OCI-LY1 (cell line): ENCODE measurements around the gene SMARCAL1.

Source experiments
- H2AFZ ChIP-seq: fragments of 200-600 bp; sonication (generic), shearing (Covaris generic); 2 replicates; pipeline ENCODE4 v1.6.0; 2014; ENCODE audit warnings: antibody characterized with exemption, mild to moderate bottlenecking, low read length
- H3F3A ChIP-seq: fragments of 200-600 bp; sonication (generic), shearing (Covaris generic); 2 replicates; pipeline ENCODE4 v1.6.0; 2014; ENCODE audit warnings: mild to moderate bottlenecking, antibody characterized with exemption, low read length, moderate library complexity; ENCODE audit not compliant: insufficient read depth
- H3K27ac ChIP-seq: fragments of 200-600 bp; sonication (generic); 2 replicates; pipeline ENCODE4 v1.5.1; 2014; ENCODE audit warnings: low read length, mixed run types, mild to moderate bottlenecking, low read depth; ENCODE audit not compliant: poor library complexity, severe bottlenecking
- H3K27me3 ChIP-seq: fragments of 200-600 bp; sonication (generic); 2 replicates; pipeline ENCODE4 v1.6.0; 2014; ENCODE audit warnings: antibody characterized with exemption, mild to moderate bottlenecking, low read length, moderate library complexity; ENCODE audit not compliant: insufficient read depth
- H3K36me3 ChIP-seq: fragments of 200-600 bp; sonication (generic); 2 replicates; pipeline ENCODE4 v1.6.1; 2014; ENCODE audit warnings: mild to moderate bottlenecking, antibody characterized with exemption, low read length, moderate library complexity, mixed read lengths; ENCODE audit not compliant: insufficient read depth
- H3K4me1 ChIP-seq: fragments of 200-600 bp; sonication (generic); 2 replicates; pipeline ENCODE4 v1.5.1; 2014; ENCODE audit warnings: mild to moderate bottlenecking, low read length, moderate library complexity; ENCODE audit not compliant: insufficient read depth, severe bottlenecking
- H3K4me2 ChIP-seq: fragments of 200-600 bp; sonication (generic), shearing (Covaris generic); 2 replicates; pipeline ENCODE4 v1.6.1; 2014; ENCODE audit warnings: low read length
- H3K4me3 ChIP-seq: fragments of 200-600 bp; sonication (generic); 2 replicates; pipeline ENCODE4 v1.5.1; 2014; ENCODE audit warnings: low read length, low read depth, mild to moderate bottlenecking, mixed read lengths; ENCODE audit not compliant: poor library complexity, severe bottlenecking
- H3K79me2 ChIP-seq: fragments of 200-600 bp; shearing (Covaris generic); 2 replicates; pipeline ENCODE4 v1.6.1; 2016; ENCODE audit warnings: mixed run types, low read length, mixed read lengths; ENCODE audit not compliant: insufficient read depth
- H3K9ac ChIP-seq: fragments of 200-600 bp; sonication (generic), shearing (Covaris generic); 2 replicates; pipeline ENCODE4 v1.6.1; 2014; ENCODE audit warnings: mild to moderate bottlenecking, low read length, mixed read lengths
- H3K9me2 ChIP-seq: fragments of 200-600 bp; sonication (generic), shearing (Covaris generic); 2 replicates; pipeline ENCODE4 v1.6.1; 2014; ENCODE audit warnings: low read depth, mild to moderate bottlenecking, low read length, mixed read lengths
- H3K9me3 ChIP-seq: fragments of 200-600 bp; shearing (Covaris generic); 2 replicates; pipeline ENCODE4 v1.6.1; 2014; ENCODE audit warnings: low read length, mixed read lengths
- H4K20me1 ChIP-seq: fragments of 200-600 bp; sonication (generic), shearing (Covaris generic); 2 replicates; pipeline ENCODE4 v1.6.0; 2016; ENCODE audit warnings: mild to moderate bottlenecking, low read length; ENCODE audit not compliant: insufficient read depth
- CTCF ChIP-seq: fragments of 200-600 bp; sonication (generic), shearing (Covaris generic); IDR thresholded peaks from 2 replicates; pipeline ENCODE4 v1.5.1; 2017; ENCODE audit warnings: mild to moderate bottlenecking, antibody characterized with exemption, low read length, moderate library complexity, mixed read lengths
- EZH2 ChIP-seq: fragments of 200-600 bp; sonication (generic), shearing (Covaris generic); IDR thresholded peaks from 2 replicates; pipeline ENCODE4 v1.8.0; 2017; ENCODE audit warnings: borderline replicate concordance, mixed run types, mild to moderate bottlenecking, antibody characterized with exemption, low read length, moderate library complexity, mixed read lengths

Gene SMARCAL1

GRCh38 chr2:216532562-216532961 lies 120.3 kb downstream of the SMARCAL1 start:
- H3K4me1 ChIP-seq, result no peaks in the 10 kb centered on the region
- no peak for TF ChIP-seq CTCF
- TF ChIP-seq EZH2, result no peak

More at GRCh38 chr2:216532562-216532961, 120.3 kb downstream of the SMARCAL1 start:
- Histone ChIP-seq H3K9me3 (no peaks in the 10 kb centered on the region), H3K27me3 (no peaks in the 10 kb centered on the region), H3K27ac (no peak overlapping the region), H3K4me2 (no peak overlapping the region), H3K9ac (no peak overlapping the region), H3K36me3 (no peaks in the 10 kb centered on the region), H4K20me1 (no peaks in the 10 kb centered on the region), H3K79me2 (no peaks in the 10 kb centered on the region), H2AFZ (no peak overlapping the region), H3K9me2 (no peaks in the 10 kb centered on the region), H3K4me3 (no peak overlapping the region), H3F3A (no peaks in the 10 kb centered on the region)
